GM19035 (cell line): ENCODE measurements around the gene TFAM.

Source experiments
- ATAC-seq: cut with Tn5 transposase; IDR thresholded peaks from one replicate; pipeline ENCODE4 v1.9.1; 2021; ENCODE audit not compliant: unreplicated experiment

Gene TFAM

GRCh38 chr10:58384999-58385783, at the start of gene TFAM:
Gene TFAM, plus strand, starts transcription at chr10:58385410. Its CDS starts 138 bp downstream, at chr10:58385548.
- ATAC-seq: peak; percentile 92

- ATAC-seq: no peak
These were observed 49.0 kb upstream of the TFAM start for GRCh38 chr10:58336242-58336641.

DNA sequence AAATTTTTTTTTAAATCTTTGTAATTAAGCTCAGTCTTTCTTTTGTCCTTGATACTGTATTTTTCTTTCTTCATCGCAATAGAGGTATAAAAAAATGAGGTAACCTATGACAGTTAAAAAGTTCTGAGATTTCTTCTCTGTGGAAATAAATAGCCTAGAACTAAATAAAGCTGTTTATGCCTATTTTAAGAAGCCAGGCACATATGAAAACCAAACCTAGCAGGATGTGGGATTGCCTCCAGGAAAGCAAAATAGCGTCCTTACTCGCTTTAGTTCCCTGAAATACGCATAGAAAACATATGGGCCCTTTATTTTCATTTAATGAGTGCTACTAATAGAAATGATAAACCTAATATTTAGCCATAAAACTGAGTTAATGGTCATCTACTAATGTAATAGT, 43.8 kb upstream of the TFAM start:
- no peak for ATAC-seq

DNA sequence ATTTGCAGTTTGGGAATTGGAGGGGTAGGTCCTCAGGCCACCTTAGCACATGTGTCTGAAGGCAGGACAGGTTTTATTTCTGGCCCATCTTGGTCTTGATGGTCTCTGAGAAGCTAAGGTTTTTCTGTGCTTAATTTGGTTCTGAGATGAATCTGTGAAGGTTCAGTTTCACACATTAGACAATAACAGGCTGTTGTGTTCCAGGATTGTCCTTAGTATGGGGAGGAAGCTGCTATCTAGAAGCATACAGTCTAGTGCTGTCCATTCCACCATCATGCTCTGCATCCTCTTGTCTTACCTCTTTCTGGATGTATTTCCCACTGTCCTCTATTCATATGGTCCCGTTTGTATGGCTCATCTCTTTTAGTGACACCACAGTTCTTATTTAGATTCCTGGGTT, 43.3 kb upstream of the TFAM start:
- no peak for ATAC-seq

- ATAC-seq: no peak
These were observed 37.2 kb upstream of the TFAM start for GRCh38 chr10:58347967-58348366.

DNA sequence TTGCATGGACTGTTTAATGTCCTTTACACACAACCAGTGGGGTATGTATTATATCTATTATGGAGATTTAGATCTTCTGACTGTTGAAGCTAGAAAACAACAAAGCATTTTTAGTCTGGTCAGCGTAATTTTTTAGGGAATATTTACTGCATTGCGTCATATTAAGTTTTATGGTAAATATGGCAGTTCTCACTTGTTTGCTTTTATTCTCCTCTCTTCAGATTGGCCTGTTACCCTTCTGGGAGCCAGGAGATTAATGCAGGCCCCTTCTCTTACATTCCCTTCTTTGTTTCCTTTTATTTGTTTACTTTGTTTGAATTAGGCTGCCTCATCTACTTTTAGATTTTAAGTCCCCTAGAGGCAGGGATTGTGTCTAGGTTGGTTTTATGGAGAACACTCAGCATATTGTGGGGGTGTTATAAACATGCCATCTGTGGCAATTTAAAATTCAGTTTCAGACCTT, 36.6 kb upstream of the TFAM start:
- ATAC-seq: no peak

DNA sequence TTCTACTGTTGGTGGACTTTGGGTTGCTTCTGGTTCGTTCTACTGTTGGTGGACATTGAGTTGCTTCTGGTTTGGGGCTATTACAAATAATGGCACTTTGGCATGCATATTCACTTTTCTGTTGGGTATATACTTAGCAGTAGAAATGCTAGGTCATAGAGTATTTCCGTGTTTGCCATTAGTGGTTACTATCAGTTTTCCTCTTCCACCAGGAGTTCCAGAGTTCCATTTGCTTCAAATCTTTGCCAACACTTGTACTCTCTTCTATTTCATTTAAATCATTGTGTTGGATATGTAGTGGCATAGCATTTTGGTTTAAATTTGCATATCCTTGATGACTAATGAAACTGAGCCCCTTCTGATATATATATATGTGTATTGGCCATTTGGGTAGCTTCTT, 35.2 kb upstream of the TFAM start:
- ATAC-seq: no peak

GRCh38 chr10:58350619-58351323, 34.4 kb upstream of the TFAM start:
- no peak for ATAC-seq

DNA sequence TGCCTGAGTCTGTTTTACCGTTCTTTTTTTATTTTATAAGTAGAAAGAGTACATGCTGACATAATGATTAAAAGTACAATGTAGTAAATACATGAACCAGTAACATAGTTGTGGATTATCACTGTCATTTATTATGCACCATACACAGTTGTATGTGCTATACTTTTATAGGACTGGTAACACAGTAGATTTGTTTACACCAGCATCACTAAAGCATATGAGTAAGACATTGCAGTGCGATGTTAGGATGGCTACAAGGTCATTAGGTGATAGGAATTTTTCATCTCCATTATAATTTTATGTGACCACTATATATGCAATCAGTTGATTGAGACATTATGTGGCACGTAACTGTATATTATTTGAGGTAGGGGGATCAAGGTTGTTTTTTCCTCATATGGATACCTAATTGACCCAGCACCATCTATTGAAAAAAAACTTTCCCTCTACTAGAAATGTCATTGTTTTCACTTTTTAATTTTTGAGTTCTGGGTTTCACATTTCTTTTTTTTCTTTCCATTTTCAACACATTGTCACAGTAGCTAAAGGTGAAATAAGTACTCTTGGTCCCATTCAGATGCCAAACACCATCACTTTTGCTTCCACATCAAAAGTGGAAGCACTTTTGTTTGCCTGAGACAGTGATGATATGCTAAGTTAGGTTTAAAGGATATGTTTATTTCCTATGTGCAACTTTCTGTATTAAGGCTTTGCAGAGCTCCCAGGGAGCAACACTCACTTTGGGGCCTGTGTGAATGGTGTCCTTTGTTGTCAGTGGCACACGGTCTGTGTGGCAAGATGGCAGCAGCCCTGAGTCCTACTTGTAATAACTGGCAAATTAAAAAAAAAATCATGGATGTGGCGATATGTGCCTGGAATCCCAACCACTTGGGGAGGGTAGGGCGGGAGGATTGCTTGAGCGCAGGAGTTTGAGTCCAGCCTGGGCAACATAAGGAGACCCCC, 33.3 kb upstream of the TFAM start:
- no peak for ATAC-seq

DNA sequence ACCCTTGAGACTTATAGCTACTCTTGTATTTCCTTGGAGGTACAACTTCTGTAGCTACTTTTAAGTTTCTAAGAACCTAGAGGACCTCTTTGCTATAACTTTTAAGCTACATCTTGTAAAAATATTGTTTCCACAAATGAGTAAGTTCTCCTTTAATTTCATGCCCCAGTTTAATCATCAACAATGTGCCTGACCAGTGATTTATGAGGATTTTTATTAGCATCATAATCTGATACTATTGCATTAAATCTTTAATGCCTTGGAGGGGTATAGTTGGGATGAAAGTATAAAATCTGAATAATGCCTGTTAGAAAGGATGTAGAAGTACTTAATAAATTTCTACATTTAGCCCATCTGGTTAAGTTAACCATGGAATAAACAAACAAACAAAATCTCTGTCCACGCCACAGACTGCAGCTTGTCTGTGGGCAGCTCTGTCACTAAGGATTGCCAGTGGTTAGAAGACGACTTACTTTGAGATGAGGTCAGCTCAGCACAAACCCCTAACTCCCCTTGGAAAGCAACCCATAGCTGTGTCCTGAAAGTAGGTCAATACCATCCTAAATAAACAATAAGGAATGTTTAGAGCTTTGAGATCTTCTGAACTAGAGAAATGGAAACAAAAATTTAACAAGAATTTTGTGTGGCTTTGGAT, 32.1 kb upstream of the TFAM start:
- ATAC-seq: no peak

DNA sequence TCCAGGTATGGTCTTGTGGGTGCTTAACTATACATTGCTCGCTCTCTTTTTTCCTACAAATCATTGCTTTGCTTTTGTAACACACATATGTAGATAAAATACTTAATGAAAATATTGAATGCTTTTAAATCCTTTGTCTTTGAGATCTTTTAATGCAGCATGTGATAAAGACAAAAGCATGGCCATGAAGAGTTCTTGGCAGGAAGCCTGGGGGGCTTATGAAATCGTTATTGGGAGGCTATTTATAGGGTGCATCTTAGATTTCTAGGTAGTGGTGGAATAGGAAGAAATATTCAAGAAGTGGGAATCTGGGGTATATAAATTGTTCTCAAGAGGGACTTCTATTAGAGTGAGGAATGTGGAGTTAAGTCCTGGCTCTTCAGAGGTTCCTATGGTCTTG, 28.5 kb upstream of the TFAM start:
- ATAC-seq: no peak

GRCh38 chr10:58358314-58358933, 26.8 kb upstream of the TFAM start:
- no peak for ATAC-seq

DNA sequence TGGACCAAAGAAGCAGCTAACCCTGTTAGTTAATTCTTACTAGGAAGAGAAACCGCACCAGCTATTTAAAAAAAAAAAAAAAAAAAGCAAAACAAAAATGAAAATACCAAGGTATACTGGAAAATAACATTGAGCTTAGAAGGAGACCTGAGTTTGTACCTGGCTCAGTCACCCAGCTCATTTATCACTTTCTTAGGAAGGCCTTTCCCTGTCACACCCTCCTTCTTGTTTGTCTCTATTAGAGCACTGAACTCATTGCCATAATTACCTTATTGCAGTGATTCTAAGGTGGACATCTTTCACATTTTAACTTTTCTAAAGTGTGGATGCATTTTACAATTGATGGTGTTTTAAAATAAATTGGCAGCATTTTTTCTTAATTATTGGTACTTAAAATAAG, 26.3 kb upstream of the TFAM start:
- ATAC-seq: no peak

DNA sequence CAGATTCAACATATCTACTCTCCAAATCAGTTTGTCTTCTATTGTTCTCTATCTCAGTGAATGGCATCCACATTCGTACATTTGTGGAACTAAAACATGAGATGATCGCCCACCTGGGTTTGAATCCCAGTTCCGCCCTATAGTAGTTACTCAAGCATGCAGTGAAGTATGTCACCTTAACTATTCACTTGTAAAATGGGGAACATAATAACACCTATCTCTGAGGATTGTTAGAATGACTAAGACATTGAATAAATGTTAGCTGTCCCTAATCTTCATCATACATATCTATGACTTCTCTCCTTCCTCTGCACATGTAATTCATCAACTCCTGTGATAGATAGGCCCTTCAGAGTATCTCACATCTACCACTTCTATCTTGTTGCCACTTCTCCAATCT, 25.7 kb upstream of the TFAM start:
- no peak for ATAC-seq

DNA sequence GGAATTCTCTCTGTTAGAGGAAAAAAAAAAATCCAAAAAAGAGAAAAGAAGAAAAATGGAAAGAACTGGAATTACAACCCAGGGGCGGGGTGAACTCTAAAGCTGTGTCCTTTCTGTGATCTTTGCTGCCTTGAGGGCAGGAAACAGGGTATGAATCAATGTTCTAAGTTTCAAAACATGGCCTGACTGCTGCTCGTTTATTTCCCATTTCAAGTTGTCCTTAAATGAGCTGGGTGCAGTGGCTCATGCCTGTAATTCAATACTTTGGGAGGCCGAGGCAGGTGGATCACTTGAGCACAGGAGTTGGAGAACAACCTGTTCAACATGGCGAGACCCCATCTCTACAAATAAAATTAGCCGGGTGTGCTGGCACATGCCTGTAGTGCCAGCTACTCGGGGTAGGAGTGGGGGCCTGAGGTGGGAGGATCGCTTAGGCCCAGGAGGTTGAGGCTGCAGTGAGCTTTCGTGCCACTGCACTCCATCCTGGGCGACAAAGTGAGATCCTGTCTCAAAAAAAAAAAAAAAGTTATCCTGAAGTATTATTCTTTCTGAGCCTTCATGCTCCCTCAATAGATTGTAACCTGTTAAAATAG, 24.7 kb upstream of the TFAM start:
- ATAC-seq: no peak

GRCh38 chr10:58361353-58361752, 23.9 kb upstream of the TFAM start:
- no peak for ATAC-seq

- no peak for ATAC-seq
These were observed 23.0 kb upstream of the TFAM start for GRCh38 chr10:58362027-58362789.

DNA sequence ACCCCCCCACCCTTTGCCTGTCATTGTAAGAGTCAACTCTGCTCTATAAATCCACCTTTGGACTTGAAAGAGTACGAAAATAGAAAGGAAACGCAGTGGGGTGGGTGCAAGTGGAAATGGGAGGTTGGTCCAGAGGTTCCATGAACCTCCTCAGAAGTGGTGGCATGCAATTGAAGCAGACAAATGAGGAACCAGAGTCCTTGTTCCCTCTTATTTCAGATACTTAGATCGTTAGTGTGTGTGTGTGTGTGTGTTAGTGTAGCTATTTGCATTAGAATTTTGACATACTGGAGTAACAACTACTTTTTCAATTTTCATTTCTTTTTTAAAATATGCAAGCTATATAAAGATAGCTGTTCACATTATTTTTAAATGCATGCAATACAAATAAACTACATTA, 18.1 kb upstream of the TFAM start:
- no peak for ATAC-seq

DNA sequence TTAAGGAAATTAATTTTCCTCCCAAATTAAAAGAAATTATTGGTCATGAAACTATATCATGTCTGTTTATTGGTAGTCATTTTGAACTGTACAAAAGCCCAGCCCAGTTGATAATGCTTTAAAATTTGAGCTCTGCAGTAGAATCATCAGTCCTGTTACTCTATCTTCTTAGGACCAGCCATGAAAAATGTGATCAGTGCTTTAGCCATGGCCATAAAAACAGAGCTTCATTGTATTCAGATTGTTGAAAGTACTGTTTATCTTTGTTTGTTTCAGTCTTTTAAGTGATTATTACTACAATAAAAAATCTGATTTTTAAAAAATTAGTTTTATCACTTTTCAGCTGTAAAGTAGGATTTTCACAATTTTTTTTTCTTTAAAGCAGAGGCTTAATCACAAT, 13.7 kb upstream of the TFAM start:
- no peak for ATAC-seq
